Transverse colon (tissue), 4 donors: ENCODE data around the gene APOL3. TPM values are rescaled to one million over a fixed set of nuclear protein-coding genes. Genes with fewer than 3 reads are reported as not detected.
"Not testable (repeated sequence)": the region's sequence is repeated elsewhere in the genome, so short reads cannot be mapped to it uniquely, and the experiment has no call there.

Source experiments
- DNase-seq: peaks from one replicate; pipeline ENCODE4 v3.0.0-alpha.2; 2019
- H3K27ac ChIP-seq, 4 donors: fragments of 200-600 bp; sonication (generic); 2 replicates each; pipeline ENCODE4 v1.5.1; 2016 to 2018; ENCODE audit warnings: inconsistent platforms in 4 of 4
- H3K27me3 ChIP-seq: fragments of 200-600 bp; sonication (generic); 2 replicates; pipeline ENCODE4 v1.5.1; 2017; ENCODE audit warnings: inconsistent platforms
- H3K36me3 ChIP-seq, 4 donors: fragments of 200-600 bp; sonication (generic); 2 replicates each; pipeline ENCODE4 v1.5.1; 2017 to 2019; ENCODE audit warnings: inconsistent platforms in 4 of 4
- H3K4me1 ChIP-seq, 4 donors: fragments of 200-600 bp; sonication (generic); 2 replicates each; pipeline ENCODE4 v1.5.1; 2017 to 2020; ENCODE audit warnings: inconsistent platforms in 4 of 4
- H3K4me3 ChIP-seq, 4 donors: fragments of 200-600 bp; sonication (generic); 1 replicate in 1 of 4; 2 replicates in 3 of 4; pipeline versions ENCODE4 v1.5.1 to v1.6.1; 2017 to 2019; ENCODE audit warnings: inconsistent platforms in 4 of 4
- H3K9me3 ChIP-seq, 2 donors: fragments of 200-600 bp; sonication (generic); 2 replicates each; pipeline ENCODE4 v1.5.1; 2017 to 2019; ENCODE audit warnings: inconsistent platforms in 2 of 2
- CTCF ChIP-seq, 5 experiments: fragments of 200-600 bp in 3 of 5; fragments of 450-650 bp in 2 of 5; sonication (generic) in 3 of 5; IDR thresholded peaks; 1 replicate in 2 of 5; 2 replicates in 3 of 5; pipeline ENCODE4 v1.5.1; 2016 to 2017; ENCODE audit warnings: antibody characterized with exemption in 5 of 5, inconsistent platforms in 3 of 5, mild to moderate bottlenecking in 2 of 5, moderate library complexity in 1 of 5
- EP300 ChIP-seq: sonication (generic); formaldehyde crosslinking; IDR thresholded peaks from one replicate; pipeline ENCODE4 v1.6.1; 2017; ENCODE audit warnings: antibody characterized with exemption, low read depth
- POLR2A ChIP-seq: fragments of 450-650 bp; IDR thresholded peaks from one replicate; pipeline ENCODE4 v1.6.1; 2016; ENCODE audit warnings: antibody characterized with exemption, mild to moderate bottlenecking, moderate library complexity
- POLR2AphosphoS5 ChIP-seq, 3 donors: sonication (generic); formaldehyde crosslinking; IDR thresholded peaks; one replicate each; pipeline ENCODE4 v1.6.1; 2016; ENCODE audit warnings: antibody characterized with exemption in 3 of 3
- WGBS, 2 donors: methylation state at CpG; one replicate each; pipeline ENCODE4 v1.1.5; 2018; ENCODE audit warnings: low coverage in 1 of 2; 5-methylcytosine and 5-hydroxymethylcytosine counted together
- in situ Hi-C, 4 donors: fragments of 200-750 bp; cut with MboI; loops; one replicate each; pipeline versions ENCODE4 v1.15.0 to v1.15.1; 2017; ENCODE audit warnings: low sequenced_read_pairs in 3 of 4, low pct_ligation_motif_present in 1 of 4, low pct_unique_long_range_greater_than_20kb in 1 of 4
- intact Hi-C: fragments of 100-400 bp; cut with DNase I; formaldehyde crosslinking; loops from one replicate; pipeline ENCODE4 v1.15.1; 2023; ENCODE audit warnings: low total_unique reads
- total RNA-seq, 4 donors: library from RNA; depleted of rRNA; stranded (reverse); fragments of >200 nt; gene quantifications; one replicate each; pipeline ENCODE4 v1.1.0, GENCODE V29; 2016

The APOL3 gene
- total RNA-seq, 4 donors from 2014 or later: 8.7 to 53.9 (median 19.4) TPM

- H3K36me3 ChIP-seq: no peaks in the 10 kb centered on the region
- no peaks in the 10 kb centered on the region for H3K27me3 ChIP-seq
- in situ Hi-C loops: no loop called here
- 71 to 82% methylated on average over 8 to 12 of the region's 12 CpGs for WGBS, 2 donors
- no peak for TF ChIP-seq CTCF (IDR thresholded peaks at IDR 0.05)
- no peak for TF ChIP-seq POLR2AphosphoS5 (IDR thresholded peaks at IDR 0.05)
- no peak for TF ChIP-seq POLR2A
- TF ChIP-seq EP300: no peak
- peak overlapping the region in 3 of 4 donors; percentile 89 to 95 (median 91) for H3K27ac ChIP-seq
- H3K9me3 ChIP-seq: no peaks in the 10 kb centered on the region
- intact Hi-C loops: no loop called here
- no peak for DNase-seq
- no peak overlapping the region for H3K4me3 ChIP-seq
- H3K4me1 ChIP-seq: peaks cover 25 to 73% (median 35%) of the 10 kb centered on the region in 4 donors
Measured at GRCh38 chr22:36153501-36154422, 6.8 kb downstream of the APOL3 start.

- H3K9me3 ChIP-seq, in situ Hi-C loops, H3K36me3 ChIP-seq, H3K27me3 ChIP-seq, H3K4me3 ChIP-seq, intact Hi-C loops, DNase-seq: not testable (repeated sequence)
- Histone ChIP-seq H3K4me1 (peaks cover 25 to 64% (median 32%) of the 10 kb centered on the region in 4 donors), H3K27ac (peak overlapping the region in 1 of 4 donors; percentile 37)
- WGBS, 2 donors: 86 to 92% methylated on average over 1 to 4 of the region's 4 CpGs
Measured at GRCh38 chr22:36152821-36153220, 7.7 kb downstream of the APOL3 start.

GRCh38 chr22:36152088-36152487 is 8.5 kb downstream of the APOL3 start:
- in situ Hi-C loops (no loop called here), intact Hi-C loops (no loop called here)
- no peak for TF ChIP-seq EP300
- TF ChIP-seq CTCF (IDR thresholded peaks at IDR 0.05): no peak
- TF ChIP-seq POLR2AphosphoS5 (IDR thresholded peaks at IDR 0.05): no peak
- no peak for TF ChIP-seq POLR2A
- H3K4me1 ChIP-seq: peaks cover 21 to 57% (median 25%) of the 10 kb centered on the region in 4 donors
- no peak overlapping the region for H3K4me3 ChIP-seq
- peak overlapping the region in 1 of 4 donors; percentile 57 for H3K27ac ChIP-seq
- no peaks in the 10 kb centered on the region for H3K36me3 ChIP-seq
- H3K9me3 ChIP-seq: no peaks in the 10 kb centered on the region
- no peaks in the 10 kb centered on the region for H3K27me3 ChIP-seq
- DNase-seq: no peak
- WGBS, 2 donors: 71 to 77% methylated on average over 2 to 3 of the region's 3 CpGs

GRCh38 chr22:36151006-36151595 is 9.5 kb downstream of the APOL3 start:
- intact Hi-C loops (no loop called here), in situ Hi-C loops (no loop called here)
- no peak overlapping the region for H3K4me3 ChIP-seq
- WGBS, 2 donors: 65 to 84% methylated on average over 2 to 3 of the region's 3 CpGs
- DNase-seq: no peak
- H3K27ac ChIP-seq: peak overlapping the region in 3 of 4 donors; percentile 23 to 57 (median 53)
- H3K36me3 ChIP-seq: no peaks in the 10 kb centered on the region
- TF ChIP-seq POLR2AphosphoS5 (IDR thresholded peaks at IDR 0.05) (peak in 1 of 3 donors; percentile 13), CTCF (IDR thresholded peaks at IDR 0.05) (no peak), EP300 (no peak), POLR2A (no peak)
- H3K27me3 ChIP-seq: no peaks in the 10 kb centered on the region
- H3K9me3 ChIP-seq: no peaks in the 10 kb centered on the region
- peaks cover 13 to 52% (median 19%) of the 10 kb centered on the region in 4 donors for H3K4me1 ChIP-seq
